Ureter (tissue), 1 donor: ENCODE data around the gene CDKN2B-AS1. TPM values are rescaled to one million over a fixed set of nuclear protein-coding genes. Genes with fewer than 3 reads are reported as not detected.
A peak's percentile ranks its signal among the peaks of the same experiment; 100 is the strongest.

Source experiments
- DNase-seq: peaks from one replicate; pipeline ENCODE4 v3.0.0-alpha.2; 2020; ENCODE audit warnings: low spot score
- total RNA-seq: library from RNA; stranded (reverse); gene quantifications from one replicate; pipeline ENCODE4 v1.2.4, GENCODE V29; 2023
- donor health status: DM: yes; HTN: yes; CAD: no.

Gene CDKN2B-AS1
- total RNA-seq, 1 donor from 2014 or later: 1.5 TPM

- no peak for DNase-seq
These were observed 11.6 kb upstream of the CDKN2B-AS1 start for GRCh38 chr9:21982861-21983560.

DNA sequence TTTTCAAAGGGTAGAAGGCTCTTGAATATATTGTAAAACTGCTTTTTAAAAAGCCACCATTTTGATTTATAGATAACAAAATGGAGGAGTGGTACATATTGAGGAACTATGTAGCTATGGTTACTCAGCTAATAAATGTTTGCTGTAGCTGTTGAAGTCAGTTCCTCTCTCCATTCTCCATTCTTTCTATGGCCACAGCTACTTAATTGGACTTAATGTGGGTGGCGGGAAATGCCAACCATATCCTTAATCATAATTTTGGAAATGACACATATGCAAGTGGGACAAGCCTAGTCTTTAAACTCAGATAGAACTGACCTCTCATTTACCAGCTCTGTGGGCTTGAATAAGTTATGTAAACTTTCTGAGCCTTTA, 11.0 kb upstream of the CDKN2B-AS1 start:
- DNase-seq: no peak

- DNase-seq: no peak
These were observed 10.5 kb upstream of the CDKN2B-AS1 start for GRCh38 chr9:21984101-21984500.

GRCh38 chr9:21985964-21986667, 8.5 kb upstream of the CDKN2B-AS1 start:
- no peak for DNase-seq

- DNase-seq: no peak
These were observed 6.3 kb upstream of the CDKN2B-AS1 start for GRCh38 chr9:21988056-21988990.

- DNase-seq: no peak
These were observed 5.0 kb upstream of the CDKN2B-AS1 start for GRCh38 chr9:21989440-21990189.

DNA sequence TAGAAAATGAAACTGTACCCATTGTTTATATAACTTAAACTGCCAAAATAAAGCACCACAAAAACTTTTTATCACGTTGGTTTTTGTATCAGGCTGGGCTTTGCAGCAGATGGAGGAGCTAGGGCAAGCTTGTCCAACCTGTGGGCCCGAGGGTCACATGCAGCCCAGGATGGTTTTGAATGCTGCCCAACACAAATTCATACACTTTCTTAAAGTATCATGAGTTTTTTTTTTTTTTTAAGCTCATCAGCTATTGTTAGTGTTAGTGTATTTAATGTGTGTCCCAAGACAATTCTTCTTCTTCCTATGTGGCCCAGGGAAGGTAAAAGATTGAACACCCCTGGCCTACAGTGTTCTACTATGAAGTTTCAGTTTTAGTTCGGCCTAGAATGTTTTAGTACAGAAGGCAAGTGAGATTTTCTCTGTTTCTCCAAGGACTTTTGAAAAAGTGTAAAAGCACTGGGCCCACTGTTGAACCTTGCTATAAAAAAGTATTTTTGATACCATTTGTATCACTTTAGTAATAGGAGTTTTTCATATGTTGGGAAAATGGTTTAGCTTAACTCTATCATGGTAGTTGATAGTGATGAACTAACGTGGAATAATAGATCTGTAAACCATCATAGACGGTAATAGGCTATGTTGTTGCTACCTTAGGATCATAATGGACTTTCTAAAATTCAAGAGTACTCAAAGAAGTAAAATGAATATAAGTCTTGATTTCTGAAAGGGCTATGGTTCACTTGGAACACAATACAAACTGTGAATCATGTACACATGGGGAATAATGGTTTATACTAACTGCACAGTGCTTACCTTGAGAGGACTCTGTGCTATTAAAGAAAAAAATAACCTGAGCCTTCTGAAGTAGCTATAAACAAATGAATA, 3.3 kb upstream of the CDKN2B-AS1 start:
- DNase-seq: no peak

GRCh38 chr9:21993007-21993406, 1.6 kb upstream of the CDKN2B-AS1 start:
- no peak for DNase-seq

- DNase-seq: no peak
These were observed 567 bp upstream of the CDKN2B-AS1 start, which contains the start of gene CDKN2A for GRCh38 chr9:21993893-21994555. Gene CDKN2A, minus strand, starts transcription at chr9:21994392.

DNA sequence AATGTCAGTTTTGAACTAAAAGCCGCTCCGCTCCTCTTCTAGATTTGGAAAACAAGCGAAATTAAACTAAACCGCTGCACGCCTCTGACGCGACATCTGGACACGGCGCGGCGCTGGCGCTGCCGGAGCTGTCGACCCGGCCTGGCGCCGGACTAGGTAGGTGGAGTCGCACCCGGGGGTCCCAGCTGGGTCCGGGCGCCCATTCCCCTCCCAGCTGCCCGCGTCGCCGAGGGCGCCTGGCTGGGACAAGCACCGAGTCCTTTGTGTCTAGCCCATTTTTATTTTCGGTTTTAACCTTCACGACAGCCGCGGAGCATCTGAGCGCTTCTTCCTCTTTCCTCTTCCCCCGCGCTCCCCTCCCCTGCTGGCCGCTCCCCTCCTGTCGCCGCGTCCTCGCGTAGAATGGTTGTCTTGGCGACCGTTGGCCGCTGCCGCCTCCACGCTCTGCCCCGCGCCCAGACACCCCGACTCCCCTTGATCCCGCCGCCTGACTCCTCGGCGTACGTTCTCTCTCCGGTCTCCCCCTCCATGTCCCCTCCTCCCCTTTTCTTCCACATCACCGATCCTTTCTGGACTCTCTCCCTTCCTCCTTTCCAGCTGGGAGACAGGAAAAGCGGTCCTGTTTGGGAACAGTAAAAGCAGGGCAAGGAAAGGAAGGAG, 545 bp downstream of the CDKN2B-AS1 start:
- peak; percentile 72 for DNase-seq

DNA sequence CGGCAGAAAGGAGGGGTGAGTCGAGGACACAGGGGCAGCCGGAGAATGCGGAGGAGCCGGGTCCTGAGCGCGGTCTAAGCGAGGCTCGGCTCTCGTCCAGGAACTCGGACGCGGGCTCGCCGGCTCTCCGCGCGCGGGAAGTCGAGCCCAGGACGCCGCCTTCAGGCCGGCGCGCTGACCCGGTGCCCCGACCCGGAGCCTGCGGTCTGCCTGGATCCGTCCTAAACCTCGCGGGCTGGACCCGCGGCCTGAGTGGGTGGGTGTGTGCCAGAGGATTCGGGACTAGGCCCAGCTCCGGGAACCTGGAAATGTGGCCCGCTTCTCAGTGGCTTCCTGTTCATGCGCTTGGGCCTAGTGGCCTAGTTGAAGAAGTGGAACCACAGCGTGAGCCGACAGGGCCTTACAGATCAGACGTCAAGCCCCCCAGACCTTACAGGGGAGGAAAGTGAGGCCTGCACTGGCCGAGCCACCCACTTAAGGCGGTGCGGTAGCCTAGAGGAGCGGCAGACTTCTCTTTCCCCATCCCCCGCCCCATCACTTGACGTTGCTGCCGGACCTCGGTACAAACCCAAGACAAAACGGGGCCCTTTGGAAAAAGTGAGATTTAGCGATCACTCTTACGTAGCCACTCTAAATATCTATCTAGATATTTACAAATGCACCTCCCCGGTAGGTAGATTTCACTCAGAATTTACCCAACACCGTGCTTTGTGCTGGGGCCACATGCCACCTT, 1.2 kb downstream of the CDKN2B-AS1 start:
- DNase-seq: peak; percentile 54

GRCh38 chr9:21996438-21996837, 1.8 kb downstream of the CDKN2B-AS1 start:
- DNase-seq: no peak

DNA sequence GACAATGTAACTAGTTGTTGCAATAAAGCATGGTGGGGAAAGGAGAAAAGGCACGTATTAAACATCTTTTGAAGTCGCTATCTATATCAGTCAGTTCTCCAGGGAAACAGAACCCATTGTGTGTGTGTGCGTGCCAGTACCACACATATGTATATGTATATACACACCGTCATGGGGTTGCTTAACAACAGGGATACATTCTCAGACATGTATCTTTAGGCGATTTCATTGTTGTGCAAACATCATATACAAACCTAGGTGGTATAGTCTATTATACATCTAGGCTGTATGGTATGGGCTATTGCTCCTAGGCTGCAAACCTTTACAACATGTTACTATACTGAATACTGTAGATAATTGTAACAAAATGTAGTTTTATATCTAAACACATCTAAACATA, 2.3 kb downstream of the CDKN2B-AS1 start:
- DNase-seq: no peak

DNA sequence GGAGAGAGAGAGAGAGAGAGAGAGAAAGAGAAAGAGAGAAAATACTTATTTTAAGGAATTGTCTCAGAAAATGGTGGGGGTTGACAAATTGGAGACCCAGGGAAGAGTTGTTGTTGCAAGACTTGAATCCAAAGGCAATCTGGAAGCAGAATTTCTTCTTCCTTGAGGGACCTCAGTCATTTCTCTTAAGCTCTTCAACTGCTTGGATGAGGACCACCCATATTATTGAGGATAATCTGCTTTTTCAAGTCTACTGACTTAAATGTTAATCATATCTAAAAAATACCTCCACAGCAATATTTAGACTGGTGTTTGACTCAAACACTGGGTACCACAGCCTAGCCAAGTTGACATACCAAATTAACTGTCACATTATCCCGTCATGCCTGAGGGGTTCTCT, 2.9 kb downstream of the CDKN2B-AS1 start:
- no peak for DNase-seq

GRCh38 chr9:21998026-21998425, 3.4 kb downstream of the CDKN2B-AS1 start:
- no peak for DNase-seq

DNA sequence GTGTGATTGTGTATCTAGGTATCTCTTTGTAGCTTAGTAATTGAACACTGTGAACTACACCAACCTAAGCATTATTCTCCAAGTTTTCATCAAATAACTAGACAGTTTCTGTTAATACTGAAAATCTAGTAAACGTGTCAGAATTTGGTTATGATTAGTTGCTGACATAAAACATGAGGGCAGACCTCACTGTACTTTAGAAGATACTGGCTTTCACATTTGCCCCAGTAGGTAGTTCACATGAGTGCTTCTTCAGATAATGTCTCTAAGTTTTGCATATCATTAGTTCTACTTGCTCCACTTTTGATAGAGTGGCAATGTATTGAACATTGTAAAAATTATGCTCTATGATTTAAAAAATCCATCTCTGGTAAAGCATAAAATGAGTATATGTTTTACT, 7.4 kb downstream of the CDKN2B-AS1 start:
- DNase-seq: no peak

DNA sequence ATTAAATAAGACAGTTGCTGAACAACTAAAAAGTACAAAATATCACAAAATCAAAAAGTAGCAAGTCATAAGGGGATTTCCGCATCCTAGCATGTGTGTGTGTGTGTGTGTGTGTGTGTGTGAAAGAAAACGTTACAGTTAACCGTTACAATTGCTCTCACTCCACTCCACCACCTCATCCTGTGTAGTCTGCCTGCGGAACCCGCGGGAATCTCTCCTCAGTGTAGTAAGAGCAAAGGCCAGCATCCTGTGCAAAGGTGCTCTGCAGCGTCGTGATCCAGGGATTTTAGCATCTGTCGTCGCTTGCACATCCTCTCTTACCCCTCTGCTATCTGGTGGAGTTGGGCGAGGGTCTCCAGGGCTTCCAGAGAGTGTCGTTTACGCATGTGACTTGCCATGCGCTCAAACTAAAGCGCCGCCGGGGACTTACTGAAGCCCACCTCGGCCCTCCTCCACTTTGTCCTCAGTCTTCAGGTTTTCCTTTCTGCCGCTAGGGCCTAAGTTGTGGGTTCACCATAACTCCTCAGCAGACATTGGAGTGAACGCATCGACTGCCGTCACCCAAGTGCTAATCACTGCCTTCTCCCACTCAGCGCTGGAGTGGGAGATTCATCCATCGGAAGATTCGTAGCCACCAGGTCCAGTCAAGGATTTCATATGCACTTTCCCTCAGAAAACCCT, 10.6 kb downstream of the CDKN2B-AS1 start:
- no peak for DNase-seq
